Glutamatergic neuron (in vitro differentiated cells): ENCODE results near the gene EEPD1. TPM values are rescaled to one million over a fixed set of nuclear protein-coding genes. Genes with fewer than 3 reads are reported as not detected.

ENCODE experiments used
- DNase-seq: peaks from one replicate; pipeline ENCODE4 v3.0.0; 2022
- H3K27ac Mint-ChIP-seq: one replicate; pipeline ENCODE4 v1.8.0; 2020; ENCODE audit warnings: mild to moderate bottlenecking, mixed read lengths, inconsistent platforms; ENCODE audit not compliant: unreplicated experiment
- H3K27me3 Mint-ChIP-seq: one replicate; pipeline ENCODE4 v1.8.0; 2020; ENCODE audit warnings: mild to moderate bottlenecking, moderate library complexity, mixed read lengths, inconsistent platforms; ENCODE audit not compliant: unreplicated experiment
- H3K36me3 Mint-ChIP-seq: one replicate; pipeline ENCODE4 v1.8.0; 2020; ENCODE audit warnings: mild to moderate bottlenecking, mixed read lengths, inconsistent platforms; ENCODE audit not compliant: unreplicated experiment
- H3K4me1 Mint-ChIP-seq: one replicate; pipeline ENCODE4 v1.8.0; 2020; ENCODE audit warnings: mild to moderate bottlenecking, low read depth, mixed read lengths, inconsistent platforms; ENCODE audit not compliant: unreplicated experiment
- H3K4me3 Mint-ChIP-seq: one replicate; pipeline ENCODE4 v1.8.0; 2020; ENCODE audit warnings: mild to moderate bottlenecking, mixed read lengths, inconsistent platforms; ENCODE audit not compliant: unreplicated experiment
- H3K9me3 Mint-ChIP-seq: one replicate; pipeline ENCODE4 v1.8.0; 2020; ENCODE audit warnings: mild to moderate bottlenecking, moderate library complexity, mixed read lengths, inconsistent platforms; ENCODE audit not compliant: unreplicated experiment
- CTCF ChIP-seq: fragments of 200-600 bp; sonication (generic); IDR thresholded peaks from one replicate; pipeline ENCODE4 v1.5.0; 2021; ENCODE audit not compliant: partially characterized antibody, unreplicated experiment
- total RNA-seq: library from RNA; stranded (reverse); fragmentation: NEBNext Ultra II Directional; extraction: Animal tissue kit (Norgen Biotek cat#: 25700); gene quantifications from one replicate; pipeline ENCODE4 v1.2.1, GENCODE V29; 2021; ENCODE audit not compliant: unreplicated experiment

The EEPD1 gene
- total RNA-seq, 1 donor from 2014 or later, result 63.9 TPM

- H3K27me3 Mint-ChIP-seq, result peaks cover 2% of the 10 kb centered on the region
- no peak for TF ChIP-seq CTCF
- DNase-seq, result no peak
- H3K36me3 Mint-ChIP-seq, result peaks cover 6% of the 10 kb centered on the region
- H3K4me1 Mint-ChIP-seq, result peaks cover 18% of the 10 kb centered on the region
- no peak overlapping the region for H3K27ac Mint-ChIP-seq
- peaks cover 8% of the 10 kb centered on the region for H3K9me3 Mint-ChIP-seq
- no peak overlapping the region for H3K4me3 Mint-ChIP-seq
Measured at GRCh38 chr7:36262309-36263094, 109.4 kb downstream of the EEPD1 start.

- H3K4me3 Mint-ChIP-seq, result no peak overlapping the region
- H3K4me1 Mint-ChIP-seq, result peaks cover 12% of the 10 kb centered on the region
- DNase-seq, result no peak
- H3K36me3 Mint-ChIP-seq, result peaks cover 6% of the 10 kb centered on the region
- H3K27ac Mint-ChIP-seq, result no peak overlapping the region
- peaks cover 2% of the 10 kb centered on the region for H3K27me3 Mint-ChIP-seq
- peaks cover 6% of the 10 kb centered on the region for H3K9me3 Mint-ChIP-seq
- TF ChIP-seq CTCF, result no peak
Measured at GRCh38 chr7:36263095-36263484, 110.0 kb downstream of the EEPD1 start.

- no peak for TF ChIP-seq CTCF
- no peak for DNase-seq
- peaks cover 3% of the 10 kb centered on the region for H3K4me1 Mint-ChIP-seq
- H3K27me3 Mint-ChIP-seq, result no peaks in the 10 kb centered on the region
- peaks cover 4% of the 10 kb centered on the region for H3K9me3 Mint-ChIP-seq
- no peak overlapping the region for H3K4me3 Mint-ChIP-seq
- H3K36me3 Mint-ChIP-seq, result peaks cover 6% of the 10 kb centered on the region
- no peak overlapping the region for H3K27ac Mint-ChIP-seq
Measured at GRCh38 chr7:36264123-36264801, 111.2 kb downstream of the EEPD1 start.

- Mint-ChIP-seq H3K4me3 (no peak overlapping the region), H3K27ac (no peak overlapping the region)
Measured at GRCh38 chr7:36264913-36265516, 112.0 kb downstream of the EEPD1 start.

More at GRCh38 chr7:36264913-36265516, 112.0 kb downstream of the EEPD1 start:
- no peak for TF ChIP-seq CTCF
- H3K36me3 Mint-ChIP-seq, result peaks cover 6% of the 10 kb centered on the region
- peaks cover 4% of the 10 kb centered on the region for H3K9me3 Mint-ChIP-seq
- H3K27me3 Mint-ChIP-seq, result no peaks in the 10 kb centered on the region
- DNase-seq, result no peak
- peaks cover 2% of the 10 kb centered on the region for H3K4me1 Mint-ChIP-seq
